Skeletal muscle cell (primary cell): ENCODE results near the gene RBFOX1.

Experiments used
- DNase-seq: peaks from one replicate; pipeline ENCODE4 v3.0.0-alpha.2; 2010; ENCODE audit warnings: low read depth
- H3K4me3 ChIP-seq: 2 replicates; pipeline ENCODE4 v1.5.1; 2011; ENCODE audit warnings: low read depth, mild to moderate bottlenecking, control low read depth, low read length, moderate library complexity

RBFOX1 gene

GRCh38 chr16:7366041-7366440 is 33.4 kb downstream of the RBFOX1 start:
- no peak for DNase-seq
- H3K4me3 ChIP-seq = no peak overlapping the region

DNA sequence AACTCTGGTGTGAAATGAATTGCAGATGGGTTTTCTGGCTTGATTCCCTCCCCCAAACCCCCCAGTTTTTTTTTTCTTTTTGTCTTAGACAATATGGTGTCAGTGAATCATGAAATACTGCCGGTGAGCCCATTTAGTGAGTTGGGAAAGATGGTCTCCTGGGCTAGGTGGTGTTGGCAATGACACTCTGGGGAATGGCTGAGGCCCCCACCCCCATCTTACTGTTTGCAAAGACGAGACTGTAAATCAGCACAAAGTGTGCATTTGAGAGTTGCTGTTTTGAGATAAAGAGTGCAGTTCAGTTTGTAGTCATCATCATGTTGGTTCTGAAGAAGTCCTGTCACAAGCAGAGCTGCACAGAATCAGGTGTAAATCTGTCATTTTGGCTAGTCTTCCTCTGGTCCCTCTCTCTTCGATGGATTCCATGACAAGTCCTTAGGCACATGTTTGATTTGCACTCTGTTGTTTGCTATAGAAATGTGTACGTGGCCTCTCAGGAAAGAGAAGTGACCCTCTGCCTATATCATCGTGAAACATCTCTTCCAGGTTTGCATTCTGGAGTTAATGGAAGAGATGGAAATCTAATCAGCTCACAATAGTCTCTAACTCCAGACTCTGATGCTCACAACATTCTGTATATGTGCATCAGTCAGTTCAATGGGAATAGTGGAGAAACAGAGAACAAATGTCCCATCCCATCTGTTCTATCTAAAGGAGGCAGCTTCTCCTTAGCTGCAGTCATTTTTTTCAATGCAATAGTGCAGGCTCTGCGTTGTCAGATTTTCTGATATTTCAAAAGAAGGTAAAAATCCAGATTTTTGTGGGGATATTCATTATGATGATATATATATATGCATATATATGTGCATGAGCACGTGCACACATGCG is 34.6 kb downstream of the RBFOX1 start:
- no peak for DNase-seq
- no peak overlapping the region for H3K4me3 ChIP-seq

DNA sequence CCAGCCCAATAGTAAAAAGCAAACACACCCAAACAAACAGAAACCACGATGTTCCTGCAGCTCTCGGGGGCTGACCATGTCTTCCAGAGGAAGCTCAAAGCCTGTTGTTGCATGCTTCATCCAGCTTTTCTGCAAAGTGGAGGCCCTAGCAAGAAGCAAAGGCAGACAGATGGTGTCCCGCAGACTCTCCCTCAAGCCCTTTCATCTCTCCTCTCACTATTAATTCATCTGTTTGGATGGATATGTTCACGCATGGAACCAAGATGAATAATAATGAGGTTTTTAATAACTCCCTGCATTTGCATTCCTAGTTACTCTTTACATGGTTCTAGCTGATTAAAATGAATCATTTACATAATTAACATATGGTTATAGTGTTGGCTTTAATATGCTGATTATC is 36.6 kb downstream of the RBFOX1 start:
- DNase-seq = no peak
- no peak overlapping the region for H3K4me3 ChIP-seq

GRCh38 chr16:7372095-7372494 is 39.5 kb downstream of the RBFOX1 start:
- DNase-seq = no peak
- no peak overlapping the region for H3K4me3 ChIP-seq

- H3K4me3 ChIP-seq = no peak overlapping the region
- no peak for DNase-seq
These were observed 41.1 kb downstream of the RBFOX1 start for GRCh38 chr16:7373776-7374175.

GRCh38 chr16:7374614-7375174 is 42.0 kb downstream of the RBFOX1 start:
- no peak for DNase-seq
- no peak overlapping the region for H3K4me3 ChIP-seq

- H3K4me3 ChIP-seq = no peak overlapping the region
- DNase-seq = no peak
These were observed 43.6 kb downstream of the RBFOX1 start for GRCh38 chr16:7376227-7376626.

GRCh38 chr16:7377231-7377630 is 44.6 kb downstream of the RBFOX1 start:
- H3K4me3 ChIP-seq = no peak overlapping the region
- DNase-seq = no peak

- no peak overlapping the region for H3K4me3 ChIP-seq
- DNase-seq = no peak
These were observed 45.5 kb downstream of the RBFOX1 start for GRCh38 chr16:7378024-7378695.

GRCh38 chr16:7380441-7380840 is 47.8 kb downstream of the RBFOX1 start:
- DNase-seq = no peak
- H3K4me3 ChIP-seq = no peak overlapping the region

DNA sequence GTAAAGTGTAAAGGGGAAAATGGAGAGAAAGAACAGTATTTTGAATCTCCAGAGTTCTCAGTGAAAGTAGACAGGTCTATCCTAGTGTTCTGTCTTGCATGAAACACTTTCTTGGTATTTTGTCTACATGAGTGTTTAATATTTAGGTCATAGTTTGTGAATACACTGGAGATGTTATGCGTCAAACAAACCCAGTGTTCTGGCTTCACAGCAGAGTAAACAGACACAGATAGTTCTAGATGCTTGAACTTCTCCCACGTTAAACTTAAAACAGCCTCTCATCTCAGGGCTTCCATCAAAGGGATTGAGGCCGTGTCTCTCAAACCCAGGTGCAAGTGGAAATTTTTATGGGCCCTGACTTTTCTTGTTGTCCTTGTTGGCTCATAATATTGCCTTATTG is 48.3 kb downstream of the RBFOX1 start:
- DNase-seq = no peak
- no peak overlapping the region for H3K4me3 ChIP-seq

DNA sequence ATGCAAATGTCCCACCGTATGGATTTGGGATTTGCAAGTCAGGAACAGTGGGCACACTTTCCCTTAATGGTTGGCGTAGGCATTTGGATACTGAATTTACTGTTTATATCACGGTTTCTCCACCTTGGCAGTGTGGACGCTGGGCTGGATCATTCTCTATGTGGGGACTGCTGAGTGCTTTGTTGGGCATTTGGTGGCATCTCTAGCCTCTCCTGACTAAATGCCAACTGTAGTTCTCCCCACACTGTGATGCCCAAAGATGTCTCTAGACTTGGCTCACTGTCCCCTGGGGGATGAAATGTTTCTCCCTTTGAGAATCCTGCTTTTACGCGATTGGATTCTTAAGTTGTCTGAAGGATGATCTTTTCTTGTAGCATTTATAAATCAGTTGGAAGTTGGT is 49.0 kb downstream of the RBFOX1 start:
- no peak for DNase-seq
- H3K4me3 ChIP-seq = no peak overlapping the region

DNA sequence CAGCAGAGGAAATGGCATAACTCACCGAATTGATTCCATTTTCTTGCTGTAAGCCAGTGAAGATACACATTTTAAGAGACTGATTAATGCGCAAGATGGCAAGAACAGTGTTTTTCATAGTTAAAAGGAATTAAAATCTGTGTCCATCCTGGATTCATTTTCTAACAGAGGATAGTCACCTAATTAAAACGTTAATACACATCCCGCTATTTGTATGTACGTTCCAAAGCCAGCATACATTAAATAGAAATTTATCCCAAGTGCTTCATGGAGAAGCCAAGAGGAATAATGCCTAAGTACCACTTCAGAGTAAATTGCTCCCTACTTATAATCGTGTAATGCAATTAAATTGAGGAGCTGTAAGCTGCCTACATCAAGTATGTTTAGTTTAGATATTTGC is 49.9 kb downstream of the RBFOX1 start:
- no peak overlapping the region for H3K4me3 ChIP-seq
- DNase-seq = no peak

GRCh38 chr16:7390974-7391373 is 58.3 kb downstream of the RBFOX1 start:
- no peak for DNase-seq

GRCh38 chr16:7391694-7392093 is 59.0 kb downstream of the RBFOX1 start:
- no peak for DNase-seq
- no peak overlapping the region for H3K4me3 ChIP-seq

More at GRCh38 chr16:7390974-7391373, 58.3 kb downstream of the RBFOX1 start:
- H3K4me3 ChIP-seq = no peak overlapping the region

- no peak for DNase-seq
- no peak overlapping the region for H3K4me3 ChIP-seq
These were observed 59.6 kb downstream of the RBFOX1 start for GRCh38 chr16:7392206-7392605.

DNA sequence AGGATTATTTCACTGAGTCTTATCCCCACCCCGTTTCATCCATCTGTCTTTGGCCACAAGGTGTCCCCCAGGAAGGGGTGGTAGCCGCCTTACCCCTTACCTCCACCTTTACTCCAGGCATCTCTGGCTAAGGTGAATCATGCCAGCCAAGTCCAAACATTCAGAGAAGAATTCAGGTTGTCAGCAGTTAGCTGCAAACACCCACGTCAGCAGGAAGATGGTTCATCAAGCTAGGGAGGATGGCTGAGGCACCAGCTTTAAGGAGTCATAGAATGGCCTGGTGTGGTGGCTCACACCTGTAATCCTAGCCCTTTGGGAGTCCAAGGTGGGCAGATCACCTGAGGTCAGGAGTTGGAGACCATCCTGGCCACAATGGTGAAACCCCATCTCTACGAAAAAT is 61.0 kb downstream of the RBFOX1 start:
- no peak for DNase-seq
- no peak overlapping the region for H3K4me3 ChIP-seq

DNA sequence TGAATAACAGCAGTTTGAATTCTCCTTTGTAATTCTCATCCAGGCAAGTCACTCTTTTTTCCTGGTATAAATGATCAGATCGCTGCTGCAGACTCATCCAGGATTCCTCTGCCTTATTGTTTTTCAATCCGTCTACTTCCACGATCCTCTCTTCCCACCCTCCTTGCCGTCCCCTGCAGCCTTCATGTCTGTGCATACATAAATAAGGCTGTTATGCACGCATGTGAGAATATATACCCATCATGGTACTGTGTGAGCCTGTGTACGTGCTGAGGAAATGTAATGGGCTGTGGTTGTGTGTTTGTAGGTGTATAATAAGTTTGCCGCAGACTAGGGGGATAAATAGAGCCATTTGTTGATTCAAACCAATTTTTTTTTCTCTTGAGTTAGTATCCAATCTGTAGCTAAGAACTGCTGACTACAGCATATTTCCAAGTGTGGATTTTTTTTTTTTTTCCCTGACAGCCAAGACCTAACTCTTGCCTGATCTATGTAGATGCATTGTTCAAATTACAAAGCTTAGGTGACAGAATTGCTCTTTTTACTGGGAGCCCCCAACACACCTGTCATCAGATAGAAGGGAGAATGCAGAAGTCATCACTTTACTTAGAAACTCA is 62.2 kb downstream of the RBFOX1 start:
- DNase-seq = no peak
- no peak overlapping the region for H3K4me3 ChIP-seq

DNA sequence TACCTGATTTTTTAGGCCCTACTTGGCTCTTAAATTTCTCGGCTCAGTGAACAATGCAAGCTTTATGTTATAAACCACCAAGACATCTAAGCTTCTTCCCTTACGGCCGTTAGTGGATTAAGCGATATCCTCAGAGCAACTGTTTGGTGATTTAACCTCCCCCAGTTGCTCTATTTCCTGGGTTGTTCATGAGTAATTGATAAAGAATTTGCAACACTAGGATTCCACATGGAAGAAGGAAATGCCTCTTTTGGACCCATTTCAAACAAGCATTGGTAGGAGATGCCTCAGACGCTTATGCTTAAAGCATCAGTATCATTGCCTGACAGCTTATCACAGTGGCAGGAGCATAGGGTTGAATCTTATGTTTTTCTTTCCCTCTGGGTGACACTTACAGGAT is 65.3 kb downstream of the RBFOX1 start:
- no peak overlapping the region for H3K4me3 ChIP-seq

GRCh38 chr16:7398536-7398935 is 65.9 kb downstream of the RBFOX1 start:
- DNase-seq = no peak
- no peak overlapping the region for H3K4me3 ChIP-seq

More for the DNA sequence above, 65.3 kb downstream of the RBFOX1 start:
- peak; percentile 64 for DNase-seq
